Chondrocyte (in vitro differentiated cells): ENCODE data around the gene NFIA. TPM values are rescaled to one million over a fixed set of nuclear protein-coding genes. Genes with fewer than 3 reads are reported as not detected.

Source experiments
- DNase-seq: peaks from one replicate; pipeline ENCODE4 v3.0.0; 2021; ENCODE audit warnings: mixed read lengths, low spot score
- H3K27ac Mint-ChIP-seq: one replicate; pipeline ENCODE4 v1.8.0; 2021; ENCODE audit warnings: mild to moderate bottlenecking, moderate library complexity, mixed read lengths; ENCODE audit not compliant: unreplicated experiment
- H3K27me3 Mint-ChIP-seq: 2 replicates; pipeline ENCODE4 v1.8.0; 2021; ENCODE audit warnings: low read depth, mixed read lengths
- H3K36me3 Mint-ChIP-seq: 2 replicates; pipeline ENCODE4 v1.8.0; 2021; ENCODE audit warnings: low read depth, mixed read lengths
- H3K4me1 Mint-ChIP-seq: 2 replicates; pipeline ENCODE4 v1.8.0; 2021; ENCODE audit warnings: low read depth, mild to moderate bottlenecking, mixed read lengths
- H3K4me3 Mint-ChIP-seq: one replicate; pipeline ENCODE4 v1.8.0; 2021; ENCODE audit warnings: mild to moderate bottlenecking, moderate library complexity, mixed read lengths; ENCODE audit not compliant: unreplicated experiment
- H3K9me3 Mint-ChIP-seq: 2 replicates; pipeline ENCODE4 v1.8.0; 2021; ENCODE audit warnings: low read depth, mixed read lengths
- CTCF ChIP-seq: fragments of 200-600 bp; sonication (generic); IDR thresholded peaks from 2 replicates; pipeline ENCODE4 v1.5.0; 2021; ENCODE audit warnings: antibody characterized with exemption, mild to moderate bottlenecking, moderate library complexity
- total RNA-seq: library from RNA; stranded (reverse); gene quantifications from 3 replicates; pipeline ENCODE4 v1.2.1, GENCODE V29; 2021

NFIA gene
- total RNA-seq, 1 donor from 2014 or later, result 43.0 TPM

GRCh38 chr1:61433646-61434045, 351.3 kb downstream of the NFIA start:
- TF ChIP-seq CTCF, result no peak
- Mint-ChIP-seq H3K4me3 (no peak overlapping the region), H3K9me3 (no peaks in the 10 kb centered on the region), H3K27ac (no peak overlapping the region), H3K36me3 (no peaks in the 10 kb centered on the region), H3K27me3 (no peaks in the 10 kb centered on the region), H3K4me1 (peaks cover 25% of the 10 kb centered on the region)
- DNase-seq, result no peak

DNA sequence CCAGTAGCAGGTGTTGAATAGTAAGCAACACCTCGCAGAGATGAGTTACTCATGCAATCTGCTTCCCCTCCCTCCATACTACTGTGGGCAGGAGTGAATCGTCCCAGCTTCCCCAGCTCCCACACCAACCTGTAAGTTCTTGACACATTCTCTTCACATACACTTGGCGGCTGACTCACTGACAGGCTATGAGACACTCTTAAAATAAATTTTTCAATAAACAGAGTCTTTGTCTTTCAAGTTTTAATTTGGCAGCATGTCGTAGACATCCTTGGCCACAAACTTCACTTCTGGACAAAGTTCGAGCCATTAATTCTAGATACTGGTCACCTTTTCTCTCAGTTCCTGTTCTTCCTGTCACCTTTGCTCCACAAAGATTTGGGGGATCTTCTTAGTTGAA, 351.9 kb downstream of the NFIA start:
- H3K4me3 Mint-ChIP-seq, result no peak overlapping the region
- no peak for TF ChIP-seq CTCF
- no peaks in the 10 kb centered on the region for H3K9me3 Mint-ChIP-seq
- no peak for DNase-seq
- H3K27me3 Mint-ChIP-seq, result no peaks in the 10 kb centered on the region
- H3K27ac Mint-ChIP-seq, result no peak overlapping the region
- H3K36me3 Mint-ChIP-seq, result no peaks in the 10 kb centered on the region
- H3K4me1 Mint-ChIP-seq, result peaks cover 25% of the 10 kb centered on the region

DNA sequence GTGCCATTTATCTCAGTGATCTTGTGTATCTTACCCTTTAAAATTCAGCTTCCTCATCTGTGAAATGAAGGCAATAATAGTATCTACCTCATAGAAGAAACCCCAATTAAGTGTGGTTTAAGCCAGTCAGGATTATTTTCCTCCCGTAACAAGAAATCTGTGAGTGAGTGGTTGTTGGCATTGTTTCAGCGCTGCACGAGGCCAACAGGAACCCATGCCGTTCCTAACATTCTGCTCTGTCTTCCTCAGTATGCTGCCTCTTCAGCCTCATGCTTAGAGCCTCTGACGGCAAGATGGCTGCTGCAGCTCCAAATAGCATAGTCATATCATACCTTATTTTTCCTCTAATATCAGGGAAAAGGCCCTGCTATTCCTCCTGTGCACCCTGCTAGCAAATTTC, 352.9 kb downstream of the NFIA start:
- Mint-ChIP-seq H3K9me3 (no peaks in the 10 kb centered on the region), H3K27ac (no peak overlapping the region), H3K27me3 (no peaks in the 10 kb centered on the region), H3K36me3 (no peaks in the 10 kb centered on the region), H3K4me3 (no peak overlapping the region), H3K4me1 (peaks cover 25% of the 10 kb centered on the region)
- no peak for DNase-seq
- TF ChIP-seq CTCF, result no peak

- peak; percentile 21 for TF ChIP-seq CTCF
- no peak for DNase-seq
- Mint-ChIP-seq H3K27me3 (no peaks in the 10 kb centered on the region), H3K36me3 (no peaks in the 10 kb centered on the region), H3K9me3 (no peaks in the 10 kb centered on the region), H3K4me3 (no peak overlapping the region), H3K27ac (no peak overlapping the region), H3K4me1 (peaks cover 30% of the 10 kb centered on the region)
These were observed 353.7 kb downstream of the NFIA start for GRCh38 chr1:61436016-61436415.

DNA sequence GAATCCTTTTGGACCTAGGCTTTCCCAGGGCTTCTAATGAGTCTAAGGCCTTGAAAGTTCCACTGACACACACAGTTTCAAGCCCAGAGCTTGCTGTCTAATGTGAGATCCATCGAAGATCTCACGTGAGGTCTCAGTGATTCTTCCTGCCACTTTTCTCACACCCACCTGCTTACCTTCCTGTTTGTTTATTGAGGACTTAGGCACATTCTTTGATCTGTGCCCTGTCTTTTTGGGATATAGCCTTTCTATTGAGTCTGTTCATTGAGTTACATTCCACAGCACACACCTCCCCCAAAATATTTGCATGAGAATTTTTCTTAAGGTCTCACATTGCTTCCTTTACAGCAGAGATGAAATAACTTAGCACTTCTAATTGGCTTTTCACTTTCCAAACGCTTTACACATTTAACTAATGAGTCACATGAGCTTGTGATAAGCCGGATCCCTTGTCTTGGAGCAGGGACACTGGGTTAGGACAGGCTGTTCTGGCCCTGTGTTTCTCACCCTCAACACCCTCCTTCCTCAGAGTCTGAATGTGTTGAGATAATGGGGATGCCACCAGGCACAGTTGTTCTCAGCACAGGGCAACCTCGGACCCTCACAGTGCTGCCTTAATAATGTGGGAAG, 354.2 kb downstream of the NFIA start:
- no peaks in the 10 kb centered on the region for H3K9me3 Mint-ChIP-seq
- H3K36me3 Mint-ChIP-seq, result no peaks in the 10 kb centered on the region
- TF ChIP-seq CTCF, result no peak
- peaks cover 31% of the 10 kb centered on the region for H3K4me1 Mint-ChIP-seq
- H3K27me3 Mint-ChIP-seq, result no peaks in the 10 kb centered on the region
- no peak overlapping the region for H3K4me3 Mint-ChIP-seq
- peak overlapping the region; percentile 5 for H3K27ac Mint-ChIP-seq
- no peak for DNase-seq
